Gastrocnemius medialis (tissue), 4 donors: ENCODE data around the gene WDR72. TPM values are rescaled to one million over a fixed set of nuclear protein-coding genes. Genes with fewer than 3 reads are reported as not detected.

Experiments
- ATAC-seq, 2 donors: fragments of 150-250 bp; one replicate each; pipeline ENCODE4 v1.9.1; 2016
- DNase-seq, 2 donors: peaks; one replicate each; pipeline ENCODE4 v3.0.0-alpha.2; 2019
- H3K27ac ChIP-seq, 4 donors: fragments of 200-600 bp; sonication (generic); 1 replicate in 1 of 4; 2 replicates in 3 of 4; pipeline ENCODE4 v1.5.1; 2016 to 2018; ENCODE audit warnings: mild to moderate bottlenecking in 2 of 4, moderate library complexity in 1 of 4
- H3K27me3 ChIP-seq, 3 donors: fragments of 200-600 bp; sonication (generic) in 2 of 3; 1 replicate in 1 of 3; 2 replicates in 2 of 3; pipeline versions ENCODE4 v1.5.1 to v1.6.0; 2016 to 2019; ENCODE audit warnings: mild to moderate bottlenecking in 1 of 3, moderate library complexity in 1 of 3
- H3K36me3 ChIP-seq, 2 donors: fragments of 200-600 bp; sonication (generic) in 1 of 2; one replicate each; pipeline ENCODE4 v1.5.1; 2017 to 2018
- H3K4me1 ChIP-seq, 2 donors: fragments of 200-600 bp; sonication (generic) in 1 of 2; one replicate each; pipeline ENCODE4 v1.5.1; 2016 to 2017; ENCODE audit warnings: mild to moderate bottlenecking in 2 of 2
- H3K4me3 ChIP-seq, 4 donors: fragments of 200-600 bp; sonication (generic) in 3 of 4; 1 replicate in 1 of 4; 2 replicates in 3 of 4; pipeline ENCODE4 v1.5.1; 2016 to 2019; ENCODE audit warnings: mild to moderate bottlenecking in 2 of 4
- H3K9me3 ChIP-seq, 3 donors: fragments of 200-600 bp; sonication (generic) in 2 of 3; 1 replicate in 1 of 3; 2 replicates in 2 of 3; pipeline ENCODE4 v1.5.1; 2016 to 2019
- CTCF ChIP-seq, 5 experiments: fragments of 450-650 bp in 3 of 5; fragments of 200-600 bp in 2 of 5; sonication (generic) in 2 of 5; IDR thresholded peaks in 4 of 5; conservative IDR thresholded peaks in 1 of 5; 1 replicate in 4 of 5; 2 replicates in 1 of 5; pipeline ENCODE4 v1.5.1; 2016 to 2019; ENCODE audit warnings: antibody characterized with exemption in 5 of 5, mild to moderate bottlenecking in 3 of 5, moderate library complexity in 3 of 5
- POLR2A ChIP-seq, 2 donors: fragments of 450-650 bp; IDR thresholded peaks; one replicate each; pipeline ENCODE4 v1.6.1; 2017; ENCODE audit warnings: antibody characterized with exemption in 2 of 2, mild to moderate bottlenecking in 2 of 2, moderate library complexity in 2 of 2
- in situ Hi-C, 4 donors: fragments of 200-750 bp; cut with MboI; loops; one replicate each; pipeline versions ENCODE4 v1.15.0 to v1.8.0; 2017; ENCODE audit warnings: low sequenced_read_pairs in 4 of 4
- intact Hi-C: fragments of 100-400 bp; cut with DNase I; formaldehyde crosslinking; loops from one replicate; pipeline ENCODE4 v1.15.1; 2023; ENCODE audit warnings: low total_unique reads
- total RNA-seq, 4 donors: library from RNA; depleted of rRNA; stranded (reverse); fragments of >200 nt; gene quantifications; one replicate each; pipeline versions ENCODE4 v1.1.0 to v1.2.3, GENCODE V29; 2016

The WDR72 gene
- total RNA-seq, 4 donors from 2014 or later, result 0.11 TPM; not detected in 3

- Histone ChIP-seq H3K36me3 (no peaks in the 10 kb centered on the region), H3K27me3 (no peaks in the 10 kb centered on the region), H3K4me3 (no peak overlapping the region), H3K27ac (no peak overlapping the region), H3K9me3 (no peaks in the 10 kb centered on the region), H3K4me1 (no peaks in the 10 kb centered on the region)
- TF ChIP-seq POLR2A (IDR thresholded peaks at IDR 0.05) (no peak), CTCF (IDR thresholded peaks at IDR 0.05 in 4 of 5, conservative IDR thresholded peaks at IDR 0.05 in 1 of 5) (no peak)
- intact Hi-C loops, result no loop called here
- ATAC-seq (no peak), DNase-seq (no peak)
- in situ Hi-C loops, result no loop called here
Measured at GRCh38 chr15:53498996-53499395, 260.5 kb downstream of the WDR72 start.

- DNase-seq (no peak), ATAC-seq (no peak)
- Histone ChIP-seq H3K36me3 (no peaks in the 10 kb centered on the region), H3K4me1 (no peaks in the 10 kb centered on the region), H3K27me3 (no peaks in the 10 kb centered on the region), H3K4me3 (no peak overlapping the region), H3K27ac (no peak overlapping the region), H3K9me3 (no peaks in the 10 kb centered on the region)
- in situ Hi-C loops (no loop called here), intact Hi-C loops (no loop called here)
- no peak for TF ChIP-seq CTCF (IDR thresholded peaks at IDR 0.05 in 4 of 5, conservative IDR thresholded peaks at IDR 0.05 in 1 of 5)
- TF ChIP-seq POLR2A (IDR thresholded peaks at IDR 0.05), result no peak
Measured at GRCh38 chr15:53490341-53490740, 269.1 kb downstream of the WDR72 start.

GRCh38 chr15:53482055-53482454, 277.4 kb downstream of the WDR72 start:
- H3K4me3 ChIP-seq, result no peak overlapping the region
- ATAC-seq, result no peak
- intact Hi-C loops, result no loop called here
- in situ Hi-C loops, result no loop called here
- TF ChIP-seq POLR2A (IDR thresholded peaks at IDR 0.05) (no peak), CTCF (IDR thresholded peaks at IDR 0.05 in 4 of 5, conservative IDR thresholded peaks at IDR 0.05 in 1 of 5) (no peak)
- H3K36me3 ChIP-seq, result no peaks in the 10 kb centered on the region
- H3K27ac ChIP-seq, result no peak overlapping the region
- H3K4me1 ChIP-seq, result no peaks in the 10 kb centered on the region
- H3K9me3 ChIP-seq, result no peaks in the 10 kb centered on the region
- H3K27me3 ChIP-seq, result no peaks in the 10 kb centered on the region
- DNase-seq, result no peak

- ATAC-seq, result no peak
- TF ChIP-seq CTCF (IDR thresholded peaks at IDR 0.05 in 4 of 5, conservative IDR thresholded peaks at IDR 0.05 in 1 of 5), result no peak
- no peak for TF ChIP-seq POLR2A (IDR thresholded peaks at IDR 0.05)
Measured at GRCh38 chr15:53477981-53478766, 281.3 kb downstream of the WDR72 start.

More at GRCh38 chr15:53477981-53478766, 281.3 kb downstream of the WDR72 start:
- in situ Hi-C loops (no loop called here), intact Hi-C loops (no loop called here)
- Histone ChIP-seq H3K4me1 (no peaks in the 10 kb centered on the region), H3K36me3 (no peaks in the 10 kb centered on the region), H3K27ac (no peak overlapping the region), H3K9me3 (no peaks in the 10 kb centered on the region), H3K4me3 (no peak overlapping the region), H3K27me3 (no peaks in the 10 kb centered on the region)
- no peak for DNase-seq
